Retinal pigment epithelial cell (primary cell): ENCODE results near the gene SIX2.
A peak's percentile ranks its signal among the peaks of the same experiment; 100 is the strongest.

ENCODE experiments used
- DNase-seq: peaks from one replicate; pipeline ENCODE4 v3.0.0-alpha.2; 2010; ENCODE audit warnings: low read depth
- H3K4me3 ChIP-seq: 2 replicates; pipeline ENCODE4 v1.5.1; 2011; ENCODE audit warnings: mild to moderate bottlenecking, low read length, control low read depth, moderate library complexity
- CTCF ChIP-seq: conservative IDR thresholded peaks from 2 replicates; pipeline ENCODE4 v1.5.1; 2011; ENCODE audit warnings: low read depth, low read length, control low read depth, inconsistent platforms

The SIX2 gene

GRCh38 chr2:44967056-44967455 is 42.2 kb downstream of the SIX2 start:
- DNase-seq: no peak
- H3K4me3 ChIP-seq: no peak overlapping the region
- TF ChIP-seq CTCF: no peak

- no peak for DNase-seq
- TF ChIP-seq CTCF: no peak
- H3K4me3 ChIP-seq: no peak overlapping the region
Measured at GRCh38 chr2:44965684-44966083, 43.6 kb downstream of the SIX2 start.

- no peak for DNase-seq
- TF ChIP-seq CTCF: peak; percentile 30
- H3K4me3 ChIP-seq: no peak overlapping the region
Measured at GRCh38 chr2:44964752-44965236, 44.5 kb downstream of the SIX2 start.

- no peak for TF ChIP-seq CTCF
- H3K4me3 ChIP-seq: no peak overlapping the region
- DNase-seq: no peak
Measured at GRCh38 chr2:44962176-44962695, 47.0 kb downstream of the SIX2 start.

- no peak overlapping the region for H3K4me3 ChIP-seq
- TF ChIP-seq CTCF: no peak
- DNase-seq: no peak
Measured at GRCh38 chr2:44960871-44961270, 48.4 kb downstream of the SIX2 start.

- no peak for TF ChIP-seq CTCF
- no peak overlapping the region for H3K4me3 ChIP-seq
- no peak for DNase-seq
Measured at GRCh38 chr2:44959855-44960254, 49.4 kb downstream of the SIX2 start.

- no peak for DNase-seq
- TF ChIP-seq CTCF: no peak
- H3K4me3 ChIP-seq: no peak overlapping the region
Measured at GRCh38 chr2:44957656-44958327, 51.5 kb downstream of the SIX2 start.
